Endothelial cell of umbilical vein (primary cell): ENCODE results near the gene SSX4B. TPM values are rescaled to one million over a fixed set of nuclear protein-coding genes. Genes with fewer than 3 reads are reported as not detected.

Experiments
- BruUV-seq: library from RNA; stranded (reverse); fragments of 400-500 nt; replicated peaks from 2 replicates; lab custom pipeline; 2021; lab: Mats Ljungman, UMichigan
- CTCF ChIA-PET: fragments of 300-600, 350-600 bp; sonication (Branson Sonifier 250); formaldehyde crosslinking; loops from one replicate; lab custom pipeline; 2021; ENCODE audit warnings: antibody characterized with exemption, inconsistent platforms; lab: Charles Lee
- POLR2A ChIA-PET: fragments of 300-600, 350-600 bp; sonication (Branson Sonifier 250); formaldehyde crosslinking; loops from one replicate; lab custom pipeline; 2021; ENCODE audit warnings: antibody characterized with exemption, inconsistent platforms; lab: Charles Lee
- DNase-seq: peaks from one replicate; pipeline ENCODE4 v3.0.0-alpha.2; 2011; ENCODE audit warnings: low read depth, low spot score
- FAIRE-seq: peaks from 2 replicates; lab custom pipeline; 2011; peaks lifted over from hg19 to GRCh38; lab: Jason Lieb, UNC
- H2AFZ ChIP-seq: 2 replicates; pipeline ENCODE4 v1.6.0; 2012; ENCODE audit warnings: low read depth, low read length, control low read depth, inconsistent platforms
- H3K27ac ChIP-seq: 2 replicates; pipeline ENCODE4 v1.5.1; 2011; ENCODE audit warnings: low read depth, mild to moderate bottlenecking, control low read depth, low read length, moderate library complexity; ENCODE audit not compliant: insufficient read depth
- H3K27me3 ChIP-seq, 2 experiments: 2 replicates each; pipeline versions ENCODE4 v1.6.0 to v1.6.1; 2011; ENCODE audit warnings: low read length in 2 of 2, mixed read lengths in 1 of 2; ENCODE audit not compliant: control insufficient read depth in 2 of 2, insufficient read depth in 2 of 2
- H3K36me3 ChIP-seq, 2 experiments: 2 replicates in 1 of 2; 3 replicates in 1 of 2; pipeline ENCODE4 v1.5.1; 2011; ENCODE audit warnings: low read length in 2 of 2, mild to moderate bottlenecking in 1 of 2, moderate library complexity in 1 of 2; ENCODE audit not compliant: control insufficient read depth in 2 of 2, insufficient read depth in 2 of 2; ENCODE audit errors: extremely low read depth in 1 of 2
- H3K4me1 ChIP-seq: 3 replicates; pipeline ENCODE4 v1.5.1; 2011; ENCODE audit warnings: mild to moderate bottlenecking, low read length; ENCODE audit not compliant: control insufficient read depth, insufficient read depth; ENCODE audit errors: extremely low read depth
- H3K4me2 ChIP-seq: 2 replicates; pipeline ENCODE4 v1.6.1; 2011; ENCODE audit warnings: low read length, control low read depth, mixed read lengths; ENCODE audit not compliant: insufficient read depth
- H3K4me3 ChIP-seq, 3 experiments: fragments of 200-600 bp in 1 of 3; sonication (generic), shearing (Covaris generic) in 1 of 3; replicated peaks in 1 of 3; 2 replicates each; pipeline ENCODE4 v1.5.1; 2011 to 2016; ENCODE audit warnings: control low read depth in 3 of 3, low read length in 3 of 3, mild to moderate bottlenecking in 2 of 3, inconsistent platforms in 1 of 3, low read depth in 1 of 3, moderate library complexity in 1 of 3; ENCODE audit not compliant: insufficient read depth in 1 of 3
- H3K79me2 ChIP-seq: 2 replicates; pipeline ENCODE4 v1.6.0; 2012; ENCODE audit warnings: low read length, inconsistent platforms; ENCODE audit not compliant: control insufficient read depth, insufficient read depth
- H3K9ac ChIP-seq: replicated peaks from 2 replicates; pipeline ENCODE3; 2011; ENCODE audit warnings: low read length, control low read depth; ENCODE audit not compliant: insufficient read depth; ENCODE audit errors: extremely low read depth
- H3K9me1 ChIP-seq: replicated peaks from 3 replicates; pipeline ENCODE4 v1.6.0; 2011; ENCODE audit warnings: mild to moderate bottlenecking, low read length; ENCODE audit not compliant: control insufficient read depth, insufficient read depth; ENCODE audit errors: extremely low read depth
- H3K9me3 ChIP-seq: replicated peaks from 2 replicates; pipeline ENCODE4 v1.5.1; 2012; ENCODE audit warnings: low read length, inconsistent platforms; ENCODE audit not compliant: control insufficient read depth, insufficient read depth
- H4K20me1 ChIP-seq: replicated peaks from 2 replicates; pipeline ENCODE3; 2011; ENCODE audit warnings: mild to moderate bottlenecking, low read length; ENCODE audit not compliant: control insufficient read depth, insufficient read depth; ENCODE audit errors: extremely low read depth
- CTCF ChIP-seq, 2 donors: IDR thresholded peaks; 1 replicate in 1 of 2; 2 replicates in 1 of 2; pipeline ENCODE4 v1.5.1; 2011; ENCODE audit warnings: low read length in 2 of 2, mild to moderate bottlenecking in 2 of 2, moderate library complexity in 2 of 2, control low read depth in 1 of 2, inconsistent platforms in 1 of 2, low read depth in 1 of 2; ENCODE audit not compliant: insufficient read depth in 1 of 2; ENCODE audit errors: extremely low read depth in 1 of 2
- EZH2 ChIP-seq: IDR thresholded peaks from 2 replicates; pipeline ENCODE4 v1.6.1; 2012; ENCODE audit warnings: borderline replicate concordance, low read depth, mild to moderate bottlenecking, moderate library complexity, low read length, inconsistent platforms; ENCODE audit not compliant: severe bottlenecking
- FOS ChIP-seq: IDR thresholded peaks from 2 replicates; pipeline ENCODE4 v1.6.1; 2011; ENCODE audit warnings: mild to moderate bottlenecking, low read length, moderate library complexity, borderline replicate concordance; ENCODE audit not compliant: insufficient read depth
- GATA2 ChIP-seq: IDR thresholded peaks from 2 replicates; pipeline ENCODE4 v1.7.0; 2011; ENCODE audit warnings: low read depth, mild to moderate bottlenecking, moderate library complexity, mixed read lengths, low read length; ENCODE audit not compliant: insufficient read length, insufficient read depth
- JUN ChIP-seq: IDR thresholded peaks from 2 replicates; pipeline ENCODE4 v1.6.1; 2011; ENCODE audit warnings: borderline replicate concordance, low read depth; ENCODE audit not compliant: insufficient read length, insufficient read depth
- MAX ChIP-seq: IDR thresholded peaks from 2 replicates; pipeline ENCODE4 v1.6.1; 2011; ENCODE audit not compliant: insufficient read depth, insufficient read length
- MYC ChIP-seq: IDR thresholded peaks from one replicate; pipeline ENCODE4 v1.6.1; 2011; ENCODE audit warnings: mild to moderate bottlenecking, low read depth, low read length
- POLR2A ChIP-seq: IDR thresholded peaks from 2 replicates; pipeline ENCODE4 v1.6.1; 2012; ENCODE audit warnings: low read depth, mild to moderate bottlenecking, control low read depth, low read length
- POLR2AphosphoS5 ChIP-seq: IDR thresholded peaks from 2 replicates; pipeline ENCODE4 v1.6.1; 2012; ENCODE audit warnings: low read depth, mild to moderate bottlenecking, control low read depth, low read length, moderate library complexity; ENCODE audit not compliant: insufficient read depth
- dilution Hi-C: fragments of 300-500 bp; cut with MboI; formaldehyde crosslinking; loops from one replicate; pipeline ENCODE4 v1.15.0; 2019; ENCODE audit warnings: low sequenced_read_pairs; ENCODE audit not compliant: extremely low pct_ligation_motif_present
- intact Hi-C: fragments of 100-400 bp; cut with micrococcal nuclease; formaldehyde crosslinking; loops from one replicate; pipeline ENCODE4 v1.10.0; 2022
- polyA plus RNA-seq, 4 experiments: library from polyadenylated mRNA; depleted of rRNA in 3 of 4; stranded (reverse) in 3 of 4; unstranded in 1 of 4; fragments of >200 nt; gene quantifications; 2 replicates each; pipeline versions ENCODE4 v1.2.1 to v1.2.3, GENCODE V29; 2011 to 2012; ENCODE audit warnings: missing spikeins in 1 of 4
- total RNA-seq: library from RNA; stranded (reverse); gene quantifications from 2 replicates; pipeline ENCODE4 v1.2.3, GENCODE V29; 2021

The SSX4B gene
- total and polyA plus RNA-seq, 2 donors (not counting 3 experiments of a cell fraction or from before 2014, with no cell fraction given): not detected

- BruUV-seq: no TSS peak
- dilution Hi-C loops: no loop called here
- TF ChIP-seq JUN: no peak
- TF ChIP-seq POLR2A: no peak
- TF ChIP-seq EZH2: no peak
- TF ChIP-seq GATA2: no peak
- TF ChIP-seq CTCF (IDR thresholded peaks at IDR 0.05; ENCODE audit: extremely low read depth in 1 of 2, insufficient read depth in 1 of 2, low read depth in 1 of 2, low read length in 2 of 2): no peak
- TF ChIP-seq MYC: no peak
- no peak for TF ChIP-seq FOS
- no peak for TF ChIP-seq POLR2AphosphoS5
- TF ChIP-seq MAX: no peak
- Histone ChIP-seq H3K9me3 (no peaks in the 10 kb centered on the region), H3K79me2 (no peaks in the 10 kb centered on the region), H3K4me3 (no peak overlapping the region), H3K9ac (no peak overlapping the region), H3K4me1 (no peaks in the 10 kb centered on the region), H2AFZ (no peak overlapping the region), H3K9me1 (no peaks in the 10 kb centered on the region), H4K20me1 (no peaks in the 10 kb centered on the region), H3K4me2 (no peak overlapping the region), H3K27me3 (no peaks in the 10 kb centered on the region), H3K27ac (no peak overlapping the region), H3K36me3 (no peaks in the 10 kb centered on the region)
- no peak for DNase-seq
- no peak for FAIRE-seq
- ChIA-PET CTCF (no interaction called here), POLR2A (no interaction called here)
- intact Hi-C loops: no loop called here
These were observed 48.3 kb upstream of the SSX4B start for GRCh38 chrX:48460031-48460430.
